ENCODE data around the gene AP1M1.

AP1M1 gene

DNA sequence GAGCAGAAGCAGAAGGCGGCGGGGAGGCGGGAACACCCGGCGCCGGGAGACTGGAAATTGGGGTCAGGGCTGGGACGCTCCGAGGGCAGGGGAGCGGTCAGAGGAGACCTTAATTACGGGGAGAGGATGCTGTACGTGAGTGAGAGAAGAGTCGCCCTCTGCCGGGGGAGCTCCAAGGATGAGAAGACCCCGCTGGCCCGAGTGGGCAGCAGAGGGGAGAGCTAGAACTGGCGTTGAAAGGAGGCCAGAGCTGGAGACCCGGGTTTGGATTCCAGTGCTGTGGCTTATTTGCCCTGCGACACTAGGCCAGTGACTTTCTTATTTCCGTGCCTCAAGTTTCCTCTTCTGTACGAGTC lies 12.0 kb upstream of the AP1M1 start:
- DNase-seq = peak in 5 of 6 experiments; percentile 8 to 50 (median 34)

- no peak for DNase-seq
Observed at GRCh38 chr19:16188521-16188920, 9.2 kb upstream of the AP1M1 start.

DNA sequence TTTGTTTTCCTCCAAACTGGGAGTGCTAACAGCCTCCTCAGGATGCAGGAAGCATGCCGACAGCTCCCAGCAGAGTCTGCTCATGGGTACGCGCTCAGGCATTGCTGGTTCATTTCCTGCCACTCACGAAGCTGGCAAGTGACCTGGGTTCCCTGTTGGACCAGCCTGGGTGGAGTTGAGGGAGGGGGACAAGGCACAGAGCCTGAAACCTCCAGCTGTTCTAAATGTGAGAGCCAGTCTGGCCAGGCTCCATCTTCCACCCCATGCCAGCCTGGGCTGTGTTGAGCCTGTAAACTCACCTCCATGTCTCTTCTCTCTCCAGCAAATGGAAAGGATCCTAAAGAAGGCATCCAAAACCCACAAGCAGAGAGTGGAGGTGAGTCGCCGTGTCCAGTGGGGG lies 7.5 kb upstream of the AP1M1 start:
- DNase-seq = no peak

- DNase-seq = no peak
Observed at GRCh38 chr19:16190736-16191135, 7.0 kb upstream of the AP1M1 start.

GRCh38 chr19:16191216-16191908 lies 6.3 kb upstream of the AP1M1 start:
- no peak for DNase-seq

- DNase-seq = no peak
Observed at GRCh38 chr19:16193466-16193865, 4.2 kb upstream of the AP1M1 start.

DNA sequence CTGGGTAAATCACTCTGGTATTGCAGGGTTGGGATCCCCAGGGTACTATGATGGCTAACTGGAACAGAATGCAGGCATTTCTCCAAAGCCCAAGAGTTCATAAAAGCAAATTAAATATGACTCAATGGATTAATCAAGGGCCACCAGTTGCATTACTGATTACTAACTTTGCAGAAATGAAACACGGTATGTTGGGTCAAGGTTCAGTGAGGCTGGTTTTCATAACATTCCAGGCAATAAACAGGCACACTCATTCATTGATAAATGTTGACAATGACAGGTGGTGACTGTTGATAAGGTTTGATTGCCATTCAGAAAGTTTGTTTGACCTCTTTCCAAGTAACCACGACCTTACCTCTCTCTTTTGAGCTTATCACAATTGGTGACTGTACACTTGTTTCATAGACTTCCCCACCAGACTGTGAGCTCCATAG lies 506 bp upstream of the AP1M1 start:
- no peak for DNase-seq

DNA sequence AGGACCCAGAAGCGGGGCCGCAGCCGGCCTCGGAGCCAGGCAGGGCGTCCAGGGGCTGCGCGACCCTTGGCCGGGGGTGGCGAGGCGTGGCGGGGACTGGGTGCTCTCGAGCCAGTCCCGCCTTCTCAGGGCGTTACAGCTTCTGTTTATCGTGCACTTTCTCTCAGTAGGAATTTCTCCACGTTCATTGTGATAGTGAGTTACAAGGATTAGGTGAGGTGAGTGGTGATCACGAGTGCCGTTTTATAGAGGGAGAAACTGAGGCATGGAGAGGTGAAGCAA lies 600 bp downstream of the AP1M1 start:
- DNase-seq = no peak

GRCh38 chr19:16199275-16199932 lies 1.7 kb downstream of the AP1M1 start:
- no peak for DNase-seq

GRCh38 chr19:16200038-16201010 lies 2.6 kb downstream of the AP1M1 start:
- no peak for DNase-seq

DNA sequence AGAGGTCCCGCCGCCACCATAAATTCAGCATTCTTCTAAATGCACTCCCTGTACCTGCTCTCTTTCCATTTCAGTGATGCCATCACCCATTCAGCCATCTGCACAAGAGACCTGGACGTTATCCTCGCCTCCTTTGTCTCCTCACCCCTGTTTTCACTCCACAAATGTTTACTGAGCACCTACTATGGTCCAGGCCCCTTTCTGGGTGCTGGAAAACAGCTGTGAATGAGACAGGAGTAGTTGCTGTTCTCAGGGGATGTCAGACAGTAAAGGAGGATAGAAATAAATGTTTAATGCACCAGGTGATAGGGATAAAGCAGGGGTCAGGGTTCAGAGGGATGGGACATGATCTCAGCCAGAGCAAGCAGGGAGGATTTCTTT lies 3.3 kb downstream of the AP1M1 start:
- no peak for DNase-seq

DNA sequence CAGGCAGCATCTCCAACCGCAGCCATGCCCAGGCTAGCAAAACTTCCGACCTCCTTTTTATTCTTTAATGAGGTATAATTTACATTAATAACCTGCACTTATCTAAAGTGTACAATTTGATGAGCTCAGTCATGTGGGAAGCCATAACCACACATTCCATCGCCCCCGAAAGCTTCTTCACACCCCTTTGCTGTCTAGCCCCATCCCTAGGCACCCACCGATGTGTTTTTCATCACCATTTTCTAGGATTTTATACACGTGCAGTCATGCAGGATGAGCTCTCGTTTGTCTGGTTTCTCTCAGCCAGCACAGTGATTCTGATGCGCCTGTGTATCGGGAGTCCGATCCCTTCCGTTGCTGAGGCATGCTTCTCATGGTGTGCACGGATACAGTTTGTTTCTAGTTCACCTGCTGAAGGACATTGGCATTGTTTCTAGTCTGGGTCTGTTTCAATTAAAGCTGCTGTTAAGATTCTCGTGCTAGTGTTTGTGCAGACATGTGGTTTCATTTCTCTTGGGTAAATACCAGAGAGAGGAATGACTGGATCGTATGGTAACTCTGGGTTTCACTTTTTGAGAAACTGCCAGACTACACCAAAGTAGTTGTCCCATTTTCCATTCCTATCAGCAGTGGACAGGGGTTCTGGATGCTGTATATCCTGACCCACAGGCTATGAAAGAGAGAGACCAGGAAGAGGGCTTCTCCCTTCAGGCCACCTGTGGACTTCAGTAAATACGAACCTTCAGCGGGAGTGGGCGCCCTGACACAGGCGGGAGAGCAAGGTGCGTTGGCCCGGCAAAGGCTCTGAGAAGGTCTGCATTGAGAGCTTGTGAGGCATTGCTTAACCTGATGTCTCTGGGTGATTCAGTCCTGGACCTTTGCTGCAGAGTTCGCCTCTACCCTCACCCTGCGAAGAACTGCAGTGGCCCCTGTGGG lies 4.9 kb downstream of the AP1M1 start:
- no peak for DNase-seq

GRCh38 chr19:16203256-16204004 lies 5.7 kb downstream of the AP1M1 start:
- no peak for DNase-seq

DNA sequence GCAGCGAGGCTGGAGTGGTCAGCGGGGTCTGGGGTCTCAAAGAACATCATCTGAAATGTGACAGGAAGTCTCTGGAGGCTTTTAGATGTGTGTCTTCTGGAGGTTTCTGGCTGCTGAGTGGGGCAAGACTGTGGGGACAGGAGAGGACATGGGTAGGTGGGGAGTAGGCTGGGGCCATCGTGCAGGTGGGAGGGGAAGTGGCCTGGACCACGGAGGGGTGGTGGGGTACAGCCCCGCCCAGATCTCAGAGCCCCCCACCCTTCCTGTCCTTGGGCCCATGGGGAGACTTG lies 6.2 kb downstream of the AP1M1 start:
- no peak for DNase-seq

DNA sequence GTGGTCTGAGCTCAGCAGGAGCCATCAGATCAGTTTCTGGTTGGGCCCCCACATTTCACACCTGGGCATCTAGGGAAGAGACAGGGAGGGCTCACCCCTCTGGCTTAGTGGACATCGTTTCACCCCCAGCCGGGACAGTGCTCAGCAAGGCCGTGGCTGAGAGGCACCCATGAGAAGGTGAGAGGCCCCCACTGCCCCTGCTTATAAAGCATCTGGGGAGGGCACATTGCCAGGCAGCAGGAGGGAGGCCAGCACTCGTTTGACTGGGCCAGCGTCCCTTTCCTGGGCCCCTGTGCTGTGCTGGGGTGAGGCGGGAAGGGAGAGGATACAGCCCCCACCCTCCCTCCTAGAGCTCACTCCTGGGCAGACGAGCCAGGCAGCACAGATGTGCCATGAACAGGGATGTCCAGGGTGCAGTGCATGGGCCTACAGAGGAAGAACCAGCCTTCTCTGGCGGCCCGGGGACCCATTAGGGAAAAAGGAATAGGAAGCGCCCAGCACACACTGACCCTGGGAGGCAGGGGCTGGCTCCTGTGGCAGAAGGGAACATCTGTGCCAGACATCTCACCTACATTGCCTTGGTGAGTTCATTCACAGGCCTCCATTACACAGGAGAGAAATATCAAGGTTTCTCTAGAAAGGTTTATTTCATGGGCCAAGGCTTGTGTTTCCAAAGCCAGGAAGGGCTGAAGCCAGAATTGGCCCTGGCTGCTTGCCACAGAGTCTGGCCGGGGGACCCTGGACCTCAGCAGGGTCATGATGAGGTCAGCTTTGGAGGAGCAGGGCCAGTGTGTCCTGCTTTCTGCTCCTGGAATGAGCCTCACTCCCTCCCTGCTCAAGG lies 7.7 kb downstream of the AP1M1 start:
- no peak for DNase-seq

- no peak for DNase-seq
Observed at GRCh38 chr19:16206046-16206605, 8.4 kb downstream of the AP1M1 start.

GRCh38 chr19:16206637-16207036 lies 8.9 kb downstream of the AP1M1 start:
- no peak for DNase-seq

DNA sequence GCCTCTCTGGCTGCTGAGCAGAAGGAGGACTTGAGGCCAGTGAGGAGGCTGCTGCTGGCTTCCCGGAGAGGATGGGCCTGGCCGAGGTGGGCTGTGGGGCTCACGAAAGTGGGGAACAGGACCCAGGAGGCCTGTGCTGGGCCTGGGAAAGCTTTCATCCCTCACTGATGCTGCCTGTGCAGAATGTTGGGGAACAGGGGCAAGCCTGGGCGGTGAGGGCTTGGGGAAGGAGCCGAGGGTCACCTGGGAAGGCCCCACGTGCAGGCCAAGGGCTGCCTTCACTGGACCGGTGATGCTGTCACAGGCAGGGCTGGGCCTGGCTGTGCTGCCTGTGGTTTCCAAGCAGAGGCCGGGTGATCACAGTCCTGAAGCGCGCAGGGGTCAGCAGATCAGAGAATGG lies 9.4 kb downstream of the AP1M1 start:
- no peak for DNase-seq

GRCh38 chr19:16207490-16208025 lies 9.8 kb downstream of the AP1M1 start:
- no peak for DNase-seq

- no peak for DNase-seq
Observed at GRCh38 chr19:16208064-16208759, 10.5 kb downstream of the AP1M1 start.
